Measurements from ENCODE around the gene SLC12A9.

DNA sequence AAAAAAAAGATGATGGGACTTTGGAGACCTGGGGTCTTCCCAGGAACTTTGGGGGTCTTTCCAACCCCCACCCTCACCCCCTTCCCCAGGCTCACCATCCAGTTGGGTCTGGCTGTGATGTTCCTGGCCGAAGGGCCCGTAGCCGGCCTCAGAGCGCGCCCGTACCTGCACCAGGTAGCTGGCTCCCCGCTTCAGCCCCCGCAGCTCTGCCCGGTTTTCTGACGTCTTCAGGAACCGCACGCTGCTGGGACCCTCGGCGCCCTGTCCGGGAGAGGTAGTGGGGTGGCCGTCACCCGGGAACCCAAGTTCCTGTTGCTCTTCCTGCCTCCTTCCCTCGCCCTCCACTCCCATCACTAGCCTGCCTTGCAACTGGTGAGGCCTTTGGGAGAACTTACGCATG lies 35.4 kb upstream of the SLC12A9 start:
- no peak for TF ChIP-seq POLR2A (IDR thresholded peaks at IDR 0.05; ENCODE audit: extremely low read depth, insufficient read length)
- TF ChIP-seq, protein P1, sequence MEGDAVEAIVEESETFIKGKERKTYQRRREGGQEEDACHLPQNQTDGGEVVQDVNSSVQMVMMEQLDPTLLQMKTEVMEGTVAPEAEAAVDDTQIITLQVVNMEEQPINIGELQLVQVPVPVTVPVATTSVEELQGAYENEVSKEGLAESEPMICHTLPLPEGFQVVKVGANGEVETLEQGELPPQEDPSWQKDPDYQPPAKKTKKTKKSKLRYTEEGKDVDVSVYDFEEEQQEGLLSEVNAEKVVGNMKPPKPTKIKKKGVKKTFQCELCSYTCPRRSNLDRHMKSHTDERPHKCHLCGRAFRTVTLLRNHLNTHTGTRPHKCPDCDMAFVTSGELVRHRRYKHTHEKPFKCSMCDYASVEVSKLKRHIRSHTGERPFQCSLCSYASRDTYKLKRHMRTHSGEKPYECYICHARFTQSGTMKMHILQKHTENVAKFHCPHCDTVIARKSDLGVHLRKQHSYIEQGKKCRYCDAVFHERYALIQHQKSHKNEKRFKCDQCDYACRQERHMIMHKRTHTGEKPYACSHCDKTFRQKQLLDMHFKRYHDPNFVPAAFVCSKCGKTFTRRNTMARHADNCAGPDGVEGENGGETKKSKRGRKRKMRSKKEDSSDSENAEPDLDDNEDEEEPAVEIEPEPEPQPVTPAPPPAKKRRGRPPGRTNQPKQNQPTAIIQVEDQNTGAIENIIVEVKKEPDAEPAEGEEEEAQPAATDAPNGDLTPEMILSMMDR (IDR thresholded peaks at IDR 0.05; ENCODE audit: low read depth, low read length), result no peak
